Gastroesophageal sphincter (tissue), 4 donors: Measurements from ENCODE around the gene C1R. TPM values are rescaled to one million over a fixed set of nuclear protein-coding genes. Genes with fewer than 3 reads are reported as not detected.

Experiments
- ATAC-seq: fragments of 150-250 bp; one replicate; pipeline ENCODE4 v1.9.1; 2016; ENCODE audit warnings: mild to moderate bottlenecking, moderate library complexity
- H3K27ac ChIP-seq, 4 donors: fragments of 200-600 bp; sonication (generic) in 3 of 4; 1 replicate in 3 of 4; 2 replicates in 1 of 4; pipeline ENCODE4 v1.5.1; 2016 to 2019
- H3K27me3 ChIP-seq: fragments of 200-600 bp; sonication (generic); one replicate; pipeline ENCODE4 v1.5.1; 2019
- H3K36me3 ChIP-seq, 2 donors: fragments of 200-600 bp; sonication (generic); one replicate each; pipeline ENCODE4 v1.5.1; 2019; ENCODE audit warnings: control low read depth in 1 of 2
- H3K4me1 ChIP-seq, 3 donors: fragments of 200-600 bp; sonication (generic); 1 replicate in 2 of 3; 2 replicates in 1 of 3; pipeline ENCODE4 v1.5.1; 2016 to 2019; ENCODE audit warnings: control low read depth in 2 of 3
- H3K4me3 ChIP-seq, 2 donors: fragments of 200-600 bp; sonication (generic); one replicate each; pipeline ENCODE4 v1.5.1; 2019; ENCODE audit warnings: mild to moderate bottlenecking in 1 of 2, moderate library complexity in 1 of 2
- H3K9me3 ChIP-seq, 3 donors: fragments of 200-600 bp; sonication (generic); one replicate each; pipeline ENCODE4 v1.5.1; 2017 to 2019; ENCODE audit warnings: control low read depth in 2 of 3
- EP300 ChIP-seq: sonication (generic); formaldehyde crosslinking; IDR thresholded peaks from one replicate; pipeline ENCODE4 v1.6.1; 2017; ENCODE audit warnings: antibody characterized with exemption, mild to moderate bottlenecking
- POLR2A ChIP-seq, 2 donors: fragments of 450-650 bp; IDR thresholded peaks; one replicate each; pipeline ENCODE4 v1.6.1; 2017; ENCODE audit warnings: antibody characterized with exemption in 2 of 2, mild to moderate bottlenecking in 2 of 2, moderate library complexity in 1 of 2
- POLR2AphosphoS5 ChIP-seq: sonication (generic); formaldehyde crosslinking; IDR thresholded peaks from one replicate; pipeline ENCODE4 v1.6.1; 2017; ENCODE audit warnings: antibody characterized with exemption
- WGBS, 2 donors: methylation state at CpG; one replicate each; pipeline ENCODE4 v1.1.5; 2018; ENCODE audit warnings: low coverage in 1 of 2; 5-methylcytosine and 5-hydroxymethylcytosine counted together
- total RNA-seq, 4 donors: library from RNA; depleted of rRNA; stranded (reverse); fragments of >200 nt; gene quantifications; one replicate each; pipeline ENCODE4 v1.1.0, GENCODE V29; 2016
- TF ChIP-seq, protein P1 (sequence below), 4 experiments: fragments of 200-600 bp in 2 of 4; fragments of 450-650 bp in 2 of 4; sonication (generic) in 1 of 4; IDR thresholded peaks; one replicate each; pipeline ENCODE4 v1.5.1; 2017 to 2019; ENCODE audit warnings: antibody characterized with exemption in 4 of 4, mild to moderate bottlenecking in 2 of 4, moderate library complexity in 2 of 4

Gene C1R
- total RNA-seq, 4 donors from 2014 or later = 330 to 846 (median 620) TPM

DNA sequence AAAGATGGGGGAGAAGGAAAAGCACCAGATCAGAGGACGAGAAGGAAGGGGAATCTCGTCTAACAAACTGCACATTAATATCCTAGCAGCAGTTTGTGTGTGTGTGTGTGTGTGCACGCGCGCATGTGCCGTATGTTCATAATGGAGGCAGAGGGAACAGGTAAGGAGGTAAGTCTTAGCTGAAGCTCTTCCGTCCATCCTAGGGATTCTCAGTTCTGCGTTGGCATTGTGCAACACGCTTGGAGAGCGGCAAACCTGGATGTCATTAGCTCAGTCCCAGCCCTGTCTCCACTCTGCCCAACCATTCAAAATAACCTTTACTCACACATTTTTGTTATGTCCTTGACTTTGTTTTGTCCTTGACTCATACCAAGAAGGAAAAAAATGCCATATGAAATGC lies 1.6 kb upstream of the C1R start:
- H3K36me3 ChIP-seq = peaks cover 0 to 37% of the 10 kb centered on the region in 2 donors
- peak overlapping the region in 2 of 4 donors; percentile 26 to 29 for H3K27ac ChIP-seq
- H3K4me1 ChIP-seq = peaks cover 3 to 53% (median 19%) of the 10 kb centered on the region in 3 donors
- TF ChIP-seq POLR2AphosphoS5 (peak; percentile 64), EP300 (no peak), POLR2A (IDR thresholded peaks at IDR 0.05) (peak; percentile 10 to 27)
- TF ChIP-seq, protein P1, sequence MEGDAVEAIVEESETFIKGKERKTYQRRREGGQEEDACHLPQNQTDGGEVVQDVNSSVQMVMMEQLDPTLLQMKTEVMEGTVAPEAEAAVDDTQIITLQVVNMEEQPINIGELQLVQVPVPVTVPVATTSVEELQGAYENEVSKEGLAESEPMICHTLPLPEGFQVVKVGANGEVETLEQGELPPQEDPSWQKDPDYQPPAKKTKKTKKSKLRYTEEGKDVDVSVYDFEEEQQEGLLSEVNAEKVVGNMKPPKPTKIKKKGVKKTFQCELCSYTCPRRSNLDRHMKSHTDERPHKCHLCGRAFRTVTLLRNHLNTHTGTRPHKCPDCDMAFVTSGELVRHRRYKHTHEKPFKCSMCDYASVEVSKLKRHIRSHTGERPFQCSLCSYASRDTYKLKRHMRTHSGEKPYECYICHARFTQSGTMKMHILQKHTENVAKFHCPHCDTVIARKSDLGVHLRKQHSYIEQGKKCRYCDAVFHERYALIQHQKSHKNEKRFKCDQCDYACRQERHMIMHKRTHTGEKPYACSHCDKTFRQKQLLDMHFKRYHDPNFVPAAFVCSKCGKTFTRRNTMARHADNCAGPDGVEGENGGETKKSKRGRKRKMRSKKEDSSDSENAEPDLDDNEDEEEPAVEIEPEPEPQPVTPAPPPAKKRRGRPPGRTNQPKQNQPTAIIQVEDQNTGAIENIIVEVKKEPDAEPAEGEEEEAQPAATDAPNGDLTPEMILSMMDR (IDR thresholded peaks at IDR 0.05) = no peak
- no peaks in the 10 kb centered on the region for H3K27me3 ChIP-seq
- no peak for ATAC-seq
- 38 to 68% methylated on average over 4 to 10 of the region's 10 CpGs for WGBS, 2 donors
- no peaks in the 10 kb centered on the region for H3K9me3 ChIP-seq
- no peak overlapping the region for H3K4me3 ChIP-seq

DNA sequence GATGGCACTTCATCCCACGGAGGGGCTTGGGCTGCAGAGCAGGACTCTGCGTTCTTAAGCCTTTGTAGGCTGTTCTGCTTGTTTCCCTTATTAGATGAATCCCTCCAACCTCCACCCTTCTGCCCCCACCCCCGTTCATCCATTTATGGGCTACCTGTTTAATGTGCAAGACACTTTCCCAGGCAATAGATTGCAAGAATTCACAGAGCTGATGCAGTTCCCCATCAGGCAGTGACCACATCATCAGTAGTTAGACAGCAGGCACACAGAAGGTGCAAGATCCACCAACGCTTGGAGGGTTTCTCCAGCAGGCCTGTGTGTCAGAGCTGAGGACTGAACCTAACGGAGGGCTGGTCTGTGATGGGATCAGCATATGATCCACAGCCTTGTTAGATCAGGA lies 1.2 kb upstream of the C1R start:
- Histone ChIP-seq H3K4me3 (no peak overlapping the region), H3K27ac (peak overlapping the region in 2 of 4 donors; percentile 29 to 81), H3K27me3 (no peaks in the 10 kb centered on the region), H3K4me1 (peaks cover 3 to 57% (median 19%) of the 10 kb centered on the region in 3 donors), H3K9me3 (no peaks in the 10 kb centered on the region), H3K36me3 (peaks cover 0 to 37% of the 10 kb centered on the region in 2 donors)
- no peak for TF ChIP-seq POLR2A (IDR thresholded peaks at IDR 0.05)
- no peak for TF ChIP-seq EP300
- TF ChIP-seq, protein P1 (IDR thresholded peaks at IDR 0.05) = no peak
- no peak for TF ChIP-seq POLR2AphosphoS5
- WGBS, 2 donors = 60 to 62% methylated on average over 1 to 5 of the region's 5 CpGs
- ATAC-seq = no peak

DNA sequence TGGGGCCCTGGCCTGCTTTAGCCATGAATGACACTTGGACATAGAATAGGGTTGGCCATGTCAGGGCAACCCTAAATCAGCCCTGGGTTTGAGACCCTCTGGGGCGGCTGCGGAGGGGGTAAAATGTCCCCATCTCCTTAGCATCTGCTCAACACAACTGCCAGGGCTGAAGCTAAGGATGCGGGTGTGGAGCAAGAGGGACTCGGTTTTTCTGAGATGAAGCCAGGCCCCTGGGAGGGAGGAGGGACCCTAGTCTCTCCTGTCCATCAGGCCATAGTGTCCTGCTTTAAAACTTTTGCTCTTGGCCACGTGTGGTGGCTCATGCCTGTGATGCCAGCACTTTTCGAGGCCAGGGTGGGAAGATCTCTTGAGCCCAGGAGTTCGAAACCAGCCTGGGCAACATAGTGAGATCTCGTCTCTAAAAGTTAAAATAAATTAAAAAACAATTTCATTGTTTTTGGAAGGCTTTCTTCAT lies 778 bp upstream of the C1R start:
- WGBS, 2 donors = 76 to 80% methylated on average over 2 to 8 of the region's 8 CpGs
- TF ChIP-seq, protein P1 (IDR thresholded peaks at IDR 0.05) = no peak
- TF ChIP-seq EP300 (no peak), POLR2AphosphoS5 (peak; percentile 4)
- H3K4me3 ChIP-seq = no peak overlapping the region
- H3K4me1 ChIP-seq = peaks cover 3 to 57% (median 19%) of the 10 kb centered on the region in 3 donors
- no peak for ATAC-seq
- H3K27me3 ChIP-seq = no peaks in the 10 kb centered on the region
- peaks cover 0 to 37% of the 10 kb centered on the region in 2 donors for H3K36me3 ChIP-seq
- H3K27ac ChIP-seq = peak overlapping the region; percentile 10 to 91 (median 84)
- H3K9me3 ChIP-seq = no peaks in the 10 kb centered on the region

DNA sequence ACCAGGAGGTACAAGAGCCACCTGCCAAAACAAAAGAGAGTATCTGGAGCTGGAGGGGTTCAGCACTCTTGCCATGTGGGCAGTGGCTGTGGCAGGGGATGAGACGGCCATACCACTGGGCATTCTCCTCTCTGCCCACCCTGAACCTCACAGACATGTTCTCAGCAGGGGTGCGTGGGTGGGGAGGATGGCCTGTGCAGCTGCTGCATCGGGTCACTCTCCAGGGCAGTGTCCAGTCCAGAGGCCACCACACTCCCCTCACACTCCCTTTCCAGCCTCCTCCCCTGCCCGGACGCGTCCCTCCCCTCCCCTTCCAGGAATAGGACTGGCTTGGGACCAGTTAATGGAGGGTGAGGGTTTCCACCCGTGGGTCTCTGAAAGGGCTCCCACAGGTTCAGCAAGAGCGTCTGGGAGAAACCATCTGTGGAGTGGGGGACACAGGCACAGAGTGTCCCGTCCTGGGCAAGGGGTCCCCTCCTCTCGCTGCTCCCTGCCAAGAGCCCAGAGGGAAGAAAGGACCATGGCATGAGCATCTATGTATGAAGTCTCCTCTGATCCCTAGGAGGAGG lies 501 bp downstream of the C1R start:
- H3K27ac ChIP-seq = peak overlapping the region; percentile 81 to 91 (median 85)
- peaks cover 3 to 57% (median 19%) of the 10 kb centered on the region in 3 donors for H3K4me1 ChIP-seq
- peaks cover 0 to 38% of the 10 kb centered on the region in 2 donors for H3K36me3 ChIP-seq
- peak; percentile 61 for ATAC-seq
- no peaks in the 10 kb centered on the region for H3K9me3 ChIP-seq
- peak; percentile 83 for TF ChIP-seq POLR2AphosphoS5
- TF ChIP-seq POLR2A (IDR thresholded peaks at IDR 0.05) = no peak
- peak overlapping the region; percentile 59 to 63 for H3K4me3 ChIP-seq
- WGBS, 2 donors = 17 to 26% methylated on average over 1 to 4 of the region's 10 CpGs
- H3K27me3 ChIP-seq = no peaks in the 10 kb centered on the region

DNA sequence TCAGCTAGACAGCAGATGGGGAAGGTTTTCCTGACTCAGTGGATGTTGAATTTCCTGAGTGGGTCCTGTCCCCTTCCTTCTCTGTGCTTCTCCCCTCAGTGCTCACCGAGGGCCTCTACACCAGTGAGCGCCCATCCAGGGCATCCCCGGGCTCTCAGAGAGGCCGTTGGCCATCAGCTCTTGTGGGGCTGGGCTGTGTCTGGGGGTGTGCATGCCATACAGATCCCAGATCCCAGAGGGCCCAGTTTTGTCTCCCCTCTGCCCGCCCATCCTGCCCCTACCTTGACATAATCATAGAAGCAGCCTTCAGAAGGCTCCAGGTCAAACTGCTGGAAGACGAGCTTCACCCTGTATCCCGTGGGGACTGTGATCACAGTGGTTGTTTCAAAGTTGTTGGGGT lies 1.1 kb downstream of the C1R start:
- ATAC-seq = no peak
- Histone ChIP-seq H3K27me3 (no peaks in the 10 kb centered on the region), H3K9me3 (no peaks in the 10 kb centered on the region), H3K27ac (peak overlapping the region; percentile 81 to 91 (median 85)), H3K36me3 (peaks cover 0 to 40% of the 10 kb centered on the region in 2 donors), H3K4me1 (peaks cover 3 to 57% (median 19%) of the 10 kb centered on the region in 3 donors), H3K4me3 (peak overlapping the region; percentile 59 to 63)
- TF ChIP-seq POLR2AphosphoS5 (no peak), EP300 (no peak), POLR2A (IDR thresholded peaks at IDR 0.05) (no peak)
- TF ChIP-seq, protein P1 (IDR thresholded peaks at IDR 0.05) = no peak
- WGBS, 2 donors = no CpG with 5 or more reads among the region's 7 CpGs
